Stomach (tissue), 9 donors: ENCODE data around the gene RASGRP3. TPM values are rescaled to one million over a fixed set of nuclear protein-coding genes. Genes with fewer than 3 reads are reported as not detected.

Experiments used
- DNase-seq, 2 donors: peaks; one replicate each; pipeline versions ENCODE4 v3.0.0 to v3.0.0-alpha.2; 2013 to 2019
- H3K27ac ChIP-seq, 5 donors: fragments of 200-600 bp in 4 of 5; sonication (generic) in 4 of 5; one replicate each; pipeline ENCODE4 v1.5.1; 2013 to 2019; ENCODE audit warnings: mild to moderate bottlenecking in 1 of 5, moderate library complexity in 1 of 5
- H3K27me3 ChIP-seq, 3 donors: fragments of 200-600 bp; sonication (generic); one replicate each; pipeline ENCODE4 v1.5.1; 2017 to 2019; ENCODE audit warnings: mixed run types in 1 of 3
- H3K36me3 ChIP-seq, 4 donors: fragments of 200-600 bp; sonication (generic); 1 replicate in 3 of 4; 2 replicates in 1 of 4; pipeline ENCODE4 v1.5.1; 2016 to 2019
- H3K4me1 ChIP-seq, 4 donors: fragments of 200-600 bp; sonication (generic); one replicate each; pipeline ENCODE4 v1.5.1; 2016 to 2019
- H3K4me3 ChIP-seq, 4 donors: fragments of 200-600 bp; sonication (generic) in 3 of 4; one replicate each; pipeline ENCODE4 v1.5.1; 2016 to 2019; ENCODE audit warnings: mild to moderate bottlenecking in 1 of 4
- H3K9me3 ChIP-seq, 4 donors: fragments of 200-600 bp; sonication (generic); one replicate each; pipeline ENCODE4 v1.5.1; 2016 to 2019
- EP300 ChIP-seq: sonication (generic); formaldehyde crosslinking; IDR thresholded peaks from one replicate; pipeline ENCODE4 v1.6.1; 2017; ENCODE audit warnings: antibody characterized with exemption
- POLR2A ChIP-seq, 4 donors: fragments of 450-650 bp; IDR thresholded peaks; one replicate each; pipeline ENCODE4 v1.6.1; 2016; ENCODE audit warnings: antibody characterized with exemption in 4 of 4, control low read depth in 2 of 4, mild to moderate bottlenecking in 1 of 4, moderate library complexity in 1 of 4
- POLR2AphosphoS5 ChIP-seq, 3 donors: sonication (generic); formaldehyde crosslinking; IDR thresholded peaks; one replicate each; pipeline ENCODE4 v1.6.1; 2016; ENCODE audit warnings: antibody characterized with exemption in 3 of 3
- WGBS, 5 donors: extraction: QIAGEN DNeasy Blood & Tissue Kit in 3 of 5; methylation state at CpG; one replicate each; pipeline versions ENCODE4 v1.1.5 to v1.1.7; 2013 to 2018; 5-methylcytosine and 5-hydroxymethylcytosine counted together
- intact Hi-C: fragments of 100-400 bp; cut with DNase I; formaldehyde crosslinking; loops from one replicate; pipeline ENCODE4 v1.15.1; 2023; ENCODE audit warnings: low total_unique reads
- polyA plus RNA-seq, 3 donors: library from polyadenylated mRNA; stranded (reverse); fragments of 200-250 nt; gene quantifications; one replicate each; pipeline ENCODE4 v1.2.3, GENCODE V29; 2013
- total RNA-seq, 5 donors: library from RNA; depleted of rRNA; stranded (reverse); fragments of >200 nt; gene quantifications; one replicate each; pipeline versions ENCODE4 v1.1.0 to v1.2.3, GENCODE V29; 2014 to 2016
- TF ChIP-seq, protein P1 (sequence below), 7 experiments: fragments of 450-650 bp in 4 of 7; fragments of 200-600 bp in 3 of 7; sonication (generic) in 3 of 7; IDR thresholded peaks; one replicate each; pipeline ENCODE4 v1.5.1; 2016 to 2019; ENCODE audit warnings: antibody characterized with exemption in 7 of 7, control low read depth in 2 of 7, mild to moderate bottlenecking in 1 of 7
- donor health status: healthy with polysubstance abuse.
- donor health status: Bipolar disorder and iron deficiency.
- donor health status: healthy.

Gene RASGRP3
- total and polyA plus RNA-seq, 8 donors: 0.29 to 51.3 (median 10.1) TPM

- 53 to 66% (median 57%) methylated on average over 4 of the region's 4 CpGs for WGBS, 5 donors
- H3K27me3 ChIP-seq: no peaks in the 10 kb centered on the region
- no peak for DNase-seq
- TF ChIP-seq POLR2A (IDR thresholded peaks at IDR 0.05) (no peak), POLR2AphosphoS5 (IDR thresholded peaks at IDR 0.05) (no peak), EP300 (no peak)
- TF ChIP-seq, protein P1, sequence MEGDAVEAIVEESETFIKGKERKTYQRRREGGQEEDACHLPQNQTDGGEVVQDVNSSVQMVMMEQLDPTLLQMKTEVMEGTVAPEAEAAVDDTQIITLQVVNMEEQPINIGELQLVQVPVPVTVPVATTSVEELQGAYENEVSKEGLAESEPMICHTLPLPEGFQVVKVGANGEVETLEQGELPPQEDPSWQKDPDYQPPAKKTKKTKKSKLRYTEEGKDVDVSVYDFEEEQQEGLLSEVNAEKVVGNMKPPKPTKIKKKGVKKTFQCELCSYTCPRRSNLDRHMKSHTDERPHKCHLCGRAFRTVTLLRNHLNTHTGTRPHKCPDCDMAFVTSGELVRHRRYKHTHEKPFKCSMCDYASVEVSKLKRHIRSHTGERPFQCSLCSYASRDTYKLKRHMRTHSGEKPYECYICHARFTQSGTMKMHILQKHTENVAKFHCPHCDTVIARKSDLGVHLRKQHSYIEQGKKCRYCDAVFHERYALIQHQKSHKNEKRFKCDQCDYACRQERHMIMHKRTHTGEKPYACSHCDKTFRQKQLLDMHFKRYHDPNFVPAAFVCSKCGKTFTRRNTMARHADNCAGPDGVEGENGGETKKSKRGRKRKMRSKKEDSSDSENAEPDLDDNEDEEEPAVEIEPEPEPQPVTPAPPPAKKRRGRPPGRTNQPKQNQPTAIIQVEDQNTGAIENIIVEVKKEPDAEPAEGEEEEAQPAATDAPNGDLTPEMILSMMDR (IDR thresholded peaks at IDR 0.05): no peak
- H3K9me3 ChIP-seq: no peaks in the 10 kb centered on the region
- intact Hi-C loops: no loop called here
- H3K4me1 ChIP-seq: peaks cover 0 to 15% (median 7%) of the 10 kb centered on the region in 4 donors
- H3K27ac ChIP-seq: no peak overlapping the region
- no peaks in the 10 kb centered on the region for H3K36me3 ChIP-seq
- no peak overlapping the region for H3K4me3 ChIP-seq
These were observed 46.1 kb downstream of the RASGRP3 start for GRCh38 chr2:33522576-33522975.

- intact Hi-C loops: no loop called here
- WGBS, 5 donors: 87 to 93% (median 89%) methylated on average over 6 of the region's 6 CpGs
- TF ChIP-seq EP300 (no peak), POLR2A (IDR thresholded peaks at IDR 0.05) (no peak), POLR2AphosphoS5 (IDR thresholded peaks at IDR 0.05) (no peak)
- TF ChIP-seq, protein P1 (IDR thresholded peaks at IDR 0.05): no peak
These were observed 49.2 kb downstream of the RASGRP3 start for GRCh38 chr2:33525666-33526065.

GRCh38 chr2:33526132-33526531, 49.7 kb downstream of the RASGRP3 start:
- TF ChIP-seq, protein P1 (IDR thresholded peaks at IDR 0.05): no peak
- TF ChIP-seq POLR2AphosphoS5 (IDR thresholded peaks at IDR 0.05): no peak
- Histone ChIP-seq H3K4me3 (no peak overlapping the region), H3K27ac (peak overlapping the region in 1 of 5 donors; percentile 32), H3K4me1 (peaks cover 0 to 15% (median 7%) of the 10 kb centered on the region in 4 donors), H3K9me3 (no peaks in the 10 kb centered on the region), H3K36me3 (no peaks in the 10 kb centered on the region), H3K27me3 (no peaks in the 10 kb centered on the region)
- no peak for DNase-seq
- intact Hi-C loops: no loop called here
- 27 to 53% (median 40%) methylated on average over 2 of the region's 2 CpGs for WGBS, 5 donors

More at GRCh38 chr2:33525666-33526065, 49.2 kb downstream of the RASGRP3 start:
- peaks cover 0 to 15% (median 7%) of the 10 kb centered on the region in 4 donors for H3K4me1 ChIP-seq
- H3K36me3 ChIP-seq: no peaks in the 10 kb centered on the region
- H3K9me3 ChIP-seq: no peaks in the 10 kb centered on the region
- H3K27me3 ChIP-seq: no peaks in the 10 kb centered on the region
- DNase-seq: no peak
- H3K4me3 ChIP-seq: no peak overlapping the region
- peak overlapping the region in 1 of 5 donors; percentile 32 for H3K27ac ChIP-seq

DNA sequence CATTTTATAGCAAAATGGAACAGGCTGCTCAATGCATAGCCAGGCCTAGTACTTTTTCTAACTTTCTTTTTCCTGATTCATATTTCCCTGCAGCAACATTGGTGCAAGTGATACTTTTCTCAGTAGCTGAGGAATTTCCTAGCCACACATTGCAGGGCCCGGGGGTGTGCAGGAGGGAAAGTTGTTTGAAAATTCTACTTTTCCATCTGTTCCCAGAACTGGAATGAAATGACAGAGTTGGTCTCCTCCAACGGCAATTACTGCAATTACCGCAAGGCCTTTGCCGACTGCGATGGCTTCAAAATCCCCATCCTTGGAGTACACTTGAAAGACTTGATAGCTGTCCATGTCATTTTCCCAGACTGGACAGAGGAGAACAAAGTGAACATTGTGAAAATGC, 50.5 kb downstream of the RASGRP3 start:
- intact Hi-C loops: no loop called here
- H3K4me1 ChIP-seq: peaks cover 0 to 10% (median 4%) of the 10 kb centered on the region in 4 donors
- no peak for TF ChIP-seq POLR2A (IDR thresholded peaks at IDR 0.05)
- no peak for TF ChIP-seq EP300
- TF ChIP-seq, protein P1 (IDR thresholded peaks at IDR 0.05): no peak
- TF ChIP-seq POLR2AphosphoS5 (IDR thresholded peaks at IDR 0.05): no peak
- no peak overlapping the region for H3K4me3 ChIP-seq
- H3K36me3 ChIP-seq: no peaks in the 10 kb centered on the region
- no peaks in the 10 kb centered on the region for H3K9me3 ChIP-seq
- no peak for DNase-seq
- H3K27ac ChIP-seq: no peak overlapping the region
- no peaks in the 10 kb centered on the region for H3K27me3 ChIP-seq
- 91 to 97% (median 93%) methylated on average over 5 of the region's 5 CpGs for WGBS, 5 donors
